ENCODE data around the gene ZG16.

GRCh38 chr16:29743827-29744531 lies 34.1 kb upstream of the ZG16 start:
- TF ChIP-seq EZH2 (IDR thresholded peaks at IDR 0.05; ENCODE audit: borderline replicate concordance, insufficient read depth, low read length, poor library complexity, severe bottlenecking) (no peak), CTCF (IDR thresholded peaks at IDR 0.05; ENCODE audit: poor library complexity, severe bottlenecking) (no peak), POLR2AphosphoS5 (IDR thresholded peaks at IDR 0.05) (no peak), MXI1 (conservative IDR thresholded peaks at IDR 0.05; ENCODE audit: poor library complexity, severe bottlenecking) (no peak), SMC3 (conservative IDR thresholded peaks at IDR 0.05; ENCODE audit: poor library complexity) (no peak), RAD21 (conservative IDR thresholded peaks at IDR 0.05) (no peak)
- TF ChIP-seq, protein P1, sequence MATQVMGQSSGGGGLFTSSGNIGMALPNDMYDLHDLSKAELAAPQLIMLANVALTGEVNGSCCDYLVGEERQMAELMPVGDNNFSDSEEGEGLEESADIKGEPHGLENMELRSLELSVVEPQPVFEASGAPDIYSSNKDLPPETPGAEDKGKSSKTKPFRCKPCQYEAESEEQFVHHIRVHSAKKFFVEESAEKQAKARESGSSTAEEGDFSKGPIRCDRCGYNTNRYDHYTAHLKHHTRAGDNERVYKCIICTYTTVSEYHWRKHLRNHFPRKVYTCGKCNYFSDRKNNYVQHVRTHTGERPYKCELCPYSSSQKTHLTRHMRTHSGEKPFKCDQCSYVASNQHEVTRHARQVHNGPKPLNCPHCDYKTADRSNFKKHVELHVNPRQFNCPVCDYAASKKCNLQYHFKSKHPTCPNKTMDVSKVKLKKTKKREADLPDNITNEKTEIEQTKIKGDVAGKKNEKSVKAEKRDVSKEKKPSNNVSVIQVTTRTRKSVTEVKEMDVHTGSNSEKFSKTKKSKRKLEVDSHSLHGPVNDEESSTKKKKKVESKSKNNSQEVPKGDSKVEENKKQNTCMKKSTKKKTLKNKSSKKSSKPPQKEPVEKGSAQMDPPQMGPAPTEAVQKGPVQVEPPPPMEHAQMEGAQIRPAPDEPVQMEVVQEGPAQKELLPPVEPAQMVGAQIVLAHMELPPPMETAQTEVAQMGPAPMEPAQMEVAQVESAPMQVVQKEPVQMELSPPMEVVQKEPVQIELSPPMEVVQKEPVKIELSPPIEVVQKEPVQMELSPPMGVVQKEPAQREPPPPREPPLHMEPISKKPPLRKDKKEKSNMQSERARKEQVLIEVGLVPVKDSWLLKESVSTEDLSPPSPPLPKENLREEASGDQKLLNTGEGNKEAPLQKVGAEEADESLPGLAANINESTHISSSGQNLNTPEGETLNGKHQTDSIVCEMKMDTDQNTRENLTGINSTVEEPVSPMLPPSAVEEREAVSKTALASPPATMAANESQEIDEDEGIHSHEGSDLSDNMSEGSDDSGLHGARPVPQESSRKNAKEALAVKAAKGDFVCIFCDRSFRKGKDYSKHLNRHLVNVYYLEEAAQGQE (IDR thresholded peaks at IDR 0.05; ENCODE audit: borderline replicate concordance): no peak
